ACHN (cell line): ENCODE measurements around the gene SLC38A3.
A peak's percentile ranks its signal among the peaks of the same experiment; 100 is the strongest.
"Not testable (repeated sequence)": the region's sequence is repeated elsewhere in the genome, so short reads cannot be mapped to it uniquely, and the experiment has no call there.

Experiments
- DNase-seq: peaks from one replicate; pipeline ENCODE4 v3.0.0-alpha.2; 2015
- in situ Hi-C: cut with HindIII; loops from 2 replicates; pipeline ENCODE4 v1.10.0; 2017; ENCODE audit warnings: low sequenced_read_pairs, low pct_ligation_motif_present, low pct_unique_long_range_greater_than_20kb

The SLC38A3 gene

DNA sequence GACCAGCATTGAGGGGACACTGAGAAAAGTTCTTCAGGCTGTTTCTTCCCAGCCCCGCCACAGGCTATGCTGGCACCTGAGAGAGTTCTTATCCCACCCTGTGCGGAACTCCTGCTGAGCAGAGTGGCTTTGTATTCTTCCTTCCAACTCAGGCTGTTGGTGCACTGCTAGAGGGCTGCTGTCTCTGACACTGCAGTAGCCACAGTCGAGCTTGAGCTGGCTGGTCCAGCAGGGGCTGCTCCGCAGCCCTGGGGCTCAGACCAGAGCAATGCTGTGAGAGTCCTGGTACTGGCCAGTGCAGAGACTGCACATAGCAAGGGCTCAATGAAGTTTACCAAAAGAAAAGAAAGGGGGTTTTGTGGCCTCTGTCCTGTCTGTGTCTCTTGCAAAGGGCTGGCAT, 34.6 kb downstream of the SLC38A3 start:
- in situ Hi-C loops: no loop called here
- no peak for DNase-seq

GRCh38 chr3:50241163-50241562, 36.1 kb downstream of the SLC38A3 start:
- DNase-seq: no peak
- in situ Hi-C loops: no loop called here

- no peak for DNase-seq
- in situ Hi-C loops: no loop called here
Measured at GRCh38 chr3:50241713-50242380, 36.8 kb downstream of the SLC38A3 start.

DNA sequence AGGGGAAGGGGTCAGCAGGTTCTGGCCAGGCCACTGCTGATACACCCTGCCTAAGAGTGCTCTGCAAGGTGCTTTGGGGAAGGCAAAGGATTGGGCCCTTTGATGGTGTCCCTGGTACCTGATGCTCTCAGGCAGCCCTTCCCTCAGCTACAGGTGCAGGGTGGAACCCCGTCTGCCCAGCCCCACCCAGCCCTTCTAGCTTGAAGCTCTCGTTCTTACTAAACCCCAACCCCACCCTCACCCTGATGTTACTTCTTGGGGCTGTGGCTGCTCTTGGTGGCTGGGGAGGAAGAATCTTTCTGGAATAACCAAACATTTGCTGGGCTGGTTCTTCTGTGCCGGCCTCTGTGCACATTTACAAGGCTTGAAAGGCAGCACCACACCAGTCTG, 37.3 kb downstream of the SLC38A3 start:
- in situ Hi-C loops: no loop called here
- DNase-seq: no peak

GRCh38 chr3:50242851-50243542, 37.9 kb downstream of the SLC38A3 start:
- in situ Hi-C loops: no loop called here
- no peak for DNase-seq

DNA sequence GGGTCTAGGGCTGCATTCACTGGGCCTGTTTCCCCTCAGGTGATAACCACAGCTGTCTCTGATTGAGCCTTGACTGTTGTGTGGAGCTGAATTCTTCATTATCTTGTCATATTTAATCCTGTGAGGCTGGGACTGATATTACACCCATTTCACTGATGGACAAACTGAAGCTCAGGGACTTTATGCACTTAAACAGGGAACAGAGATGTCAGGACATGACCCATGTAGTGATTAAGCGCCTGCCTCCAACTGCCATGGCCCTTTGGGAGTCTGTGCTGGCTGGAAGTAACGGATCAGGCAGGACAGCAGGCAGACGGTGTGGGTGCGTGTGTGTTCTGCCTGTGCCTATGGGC, 38.4 kb downstream of the SLC38A3 start:
- DNase-seq: no peak
- in situ Hi-C loops: no loop called here

- in situ Hi-C loops, DNase-seq: not testable (repeated sequence)
Measured at GRCh38 chr3:50244813-50245212, 39.7 kb downstream of the SLC38A3 start.

DNA sequence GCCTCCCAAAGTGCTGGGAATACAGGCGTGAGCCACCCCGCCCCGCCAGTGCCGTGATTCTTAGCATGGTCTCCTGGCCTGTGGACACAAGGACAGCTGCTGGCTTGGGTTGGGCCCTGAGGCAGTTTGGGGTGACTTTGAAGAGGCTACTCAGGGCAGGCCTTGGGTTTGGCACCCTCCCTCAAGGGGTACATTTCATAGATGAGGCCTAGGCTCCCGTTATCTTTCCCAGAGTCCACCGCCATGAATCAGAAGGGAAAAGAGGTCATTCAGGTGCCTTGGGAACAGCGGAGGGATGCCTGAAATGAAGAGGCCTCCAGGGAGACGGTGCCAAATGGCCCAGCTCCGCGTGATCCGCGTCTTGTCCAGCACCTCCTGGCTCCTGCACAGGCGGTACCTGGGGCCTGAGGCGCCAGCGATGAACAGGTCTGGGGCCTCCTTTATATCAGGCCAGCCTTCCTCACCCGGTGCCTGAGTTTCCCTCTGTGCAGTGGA, 40.2 kb downstream of the SLC38A3 start:
- in situ Hi-C loops: no loop called here
- no peak for DNase-seq

- peak; percentile 78 for DNase-seq
- in situ Hi-C loops: no loop called here
Measured at GRCh38 chr3:50245831-50246516, 40.9 kb downstream of the SLC38A3 start.

GRCh38 chr3:50246517-50246954, 41.5 kb downstream of the SLC38A3 start:
- in situ Hi-C loops: no loop called here
- peak; percentile 68 for DNase-seq

DNA sequence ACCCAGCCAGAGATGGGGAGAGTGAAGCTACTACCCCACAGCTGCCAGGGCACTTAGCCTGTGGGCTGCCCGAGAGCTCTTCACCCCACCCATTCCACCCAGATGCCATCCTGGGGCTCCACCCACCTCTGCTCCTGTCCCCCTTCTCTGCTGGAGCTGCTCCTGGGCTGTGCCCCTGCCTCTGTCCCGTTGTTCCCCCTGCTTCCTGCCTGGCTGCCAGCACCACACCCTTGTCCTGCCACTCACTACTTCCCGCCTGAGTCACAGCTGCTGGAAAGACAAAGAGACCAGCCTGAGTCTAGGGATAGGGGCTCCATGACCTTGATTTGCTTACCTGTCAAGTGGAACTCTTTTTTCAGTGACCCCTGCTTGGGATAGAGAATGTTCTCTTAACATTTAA, 43.3 kb downstream of the SLC38A3 start:
- DNase-seq: no peak
- in situ Hi-C loops: no loop called here

DNA sequence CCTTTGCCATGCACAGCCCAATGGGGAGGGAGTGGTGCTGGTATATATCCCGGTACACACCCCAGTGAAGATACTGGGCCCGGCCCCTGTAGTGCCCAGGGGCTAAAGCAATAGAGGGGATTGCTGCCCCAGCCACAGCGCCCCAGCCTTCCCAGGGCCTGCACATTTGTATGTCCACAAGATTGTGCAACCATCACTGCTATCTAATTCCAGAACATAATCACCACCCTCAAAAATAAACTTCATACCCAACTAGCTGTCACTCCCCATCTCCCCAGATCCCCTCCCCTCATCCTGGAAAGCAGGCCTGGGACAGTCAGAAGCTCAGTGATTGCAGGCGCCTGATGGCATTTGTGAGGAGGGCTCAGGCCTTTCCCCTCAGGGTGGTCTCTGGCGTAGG, 44.4 kb downstream of the SLC38A3 start:
- in situ Hi-C loops: no loop called here

DNA sequence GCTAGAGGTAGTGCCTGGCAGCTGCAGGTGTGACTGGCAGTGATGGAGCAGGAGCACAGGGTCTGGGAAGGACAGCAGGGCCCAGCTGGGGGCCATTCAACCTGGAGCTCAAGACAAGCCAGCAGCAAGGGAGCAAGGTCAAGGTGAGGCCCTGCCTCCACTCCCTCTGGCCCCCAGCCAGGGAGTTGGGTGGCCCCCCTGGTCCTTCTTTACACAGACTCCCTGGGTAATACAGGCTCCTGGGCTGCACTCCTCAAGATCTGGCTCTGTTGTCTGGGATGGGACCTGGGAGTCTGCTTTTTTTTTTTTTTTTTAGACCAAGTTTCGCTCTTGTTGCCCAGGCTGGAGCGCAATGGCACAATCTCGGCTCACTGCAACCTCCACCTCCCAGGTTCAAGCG, 45.4 kb downstream of the SLC38A3 start:
- no peak for DNase-seq
- in situ Hi-C loops: no loop called here

More for the DNA sequence above, 44.4 kb downstream of the SLC38A3 start:
- no peak for DNase-seq

DNA sequence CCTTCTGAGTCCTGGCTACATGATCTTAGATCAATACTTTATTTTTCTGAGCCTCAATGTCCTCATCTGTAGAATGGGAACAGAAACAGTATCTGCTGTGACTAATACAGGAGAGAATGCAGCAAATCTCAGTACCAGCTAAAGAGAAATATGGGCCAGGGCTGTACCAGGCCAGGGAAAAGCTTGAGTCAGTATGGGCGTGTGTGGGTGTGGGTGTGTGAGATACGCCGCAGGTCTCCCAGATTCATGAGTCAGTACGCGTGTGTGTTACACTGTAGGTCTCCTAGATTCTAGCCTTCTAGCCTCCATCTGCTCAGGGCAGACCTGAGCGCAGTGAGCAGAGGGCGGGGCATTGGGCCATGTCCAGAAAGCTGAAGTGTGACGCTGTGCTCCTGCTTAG, 46.1 kb downstream of the SLC38A3 start:
- DNase-seq: no peak
- in situ Hi-C loops: no loop called here

GRCh38 chr3:50254577-50255250, 49.6 kb downstream of the SLC38A3 start:
- in situ Hi-C loops: no loop called here
- DNase-seq: no peak

DNA sequence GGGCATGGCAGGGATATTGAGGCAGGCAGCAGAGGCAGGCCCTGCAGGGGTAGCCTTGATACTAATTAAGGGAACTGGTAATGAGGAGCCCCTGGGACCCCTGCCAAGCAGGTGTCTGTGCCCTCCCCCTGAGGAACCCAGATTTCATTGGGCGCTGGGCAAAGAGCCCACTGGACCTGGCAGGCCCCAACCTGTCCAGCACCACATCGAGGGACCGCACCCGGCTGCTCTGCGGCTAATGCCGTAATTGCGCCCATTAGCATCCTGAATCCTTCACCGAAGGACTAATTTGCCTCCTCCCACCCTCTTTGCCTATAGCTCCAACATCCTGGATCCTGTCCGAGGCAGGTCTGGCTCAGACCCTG, 50.2 kb downstream of the SLC38A3 start:
- in situ Hi-C loops: no loop called here
- no peak for DNase-seq

DNA sequence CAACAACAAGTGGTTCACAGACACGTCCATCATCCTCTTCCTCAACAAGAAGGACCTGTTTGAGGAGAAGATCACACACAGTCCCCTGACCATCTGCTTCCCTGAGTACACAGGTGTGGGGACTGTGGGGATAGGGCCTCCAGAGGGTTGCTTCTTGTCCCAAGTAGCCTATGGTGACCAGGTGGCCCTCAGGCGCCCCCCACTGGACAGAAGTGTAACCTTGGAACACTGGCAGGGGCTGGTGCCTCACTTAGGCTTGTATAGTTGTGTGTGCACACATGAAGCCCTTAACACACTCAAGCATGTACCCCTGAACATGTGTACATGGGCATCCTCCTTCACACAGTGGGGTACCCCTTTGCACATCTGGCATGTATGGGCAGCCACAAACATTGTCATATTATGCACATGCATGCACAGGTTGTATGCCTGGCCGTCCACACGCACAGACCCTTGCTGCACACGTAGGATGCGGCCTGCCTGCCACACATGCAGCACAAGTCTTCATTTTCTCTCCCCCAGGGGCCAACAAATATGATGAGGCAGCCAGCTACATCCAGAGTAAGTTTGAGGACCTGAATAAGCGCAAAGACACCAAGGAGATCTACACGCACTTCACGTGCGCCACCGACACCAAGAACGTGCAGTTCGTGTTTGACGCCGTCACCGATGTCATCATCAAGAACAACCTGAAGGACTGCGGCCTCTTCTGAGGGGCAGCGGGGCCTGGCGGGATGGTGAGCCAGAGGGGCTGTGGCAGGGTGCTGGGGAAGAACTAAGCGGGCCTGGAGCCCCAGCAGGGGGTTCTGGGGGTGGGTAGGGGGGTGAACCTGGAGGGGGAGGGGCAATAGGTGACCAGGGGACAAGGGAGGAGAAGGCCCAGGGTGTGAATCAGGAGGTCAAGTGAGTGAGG, 52.2 kb downstream of the SLC38A3 start:
- DNase-seq: no peak
- in situ Hi-C loops: no loop called here

DNA sequence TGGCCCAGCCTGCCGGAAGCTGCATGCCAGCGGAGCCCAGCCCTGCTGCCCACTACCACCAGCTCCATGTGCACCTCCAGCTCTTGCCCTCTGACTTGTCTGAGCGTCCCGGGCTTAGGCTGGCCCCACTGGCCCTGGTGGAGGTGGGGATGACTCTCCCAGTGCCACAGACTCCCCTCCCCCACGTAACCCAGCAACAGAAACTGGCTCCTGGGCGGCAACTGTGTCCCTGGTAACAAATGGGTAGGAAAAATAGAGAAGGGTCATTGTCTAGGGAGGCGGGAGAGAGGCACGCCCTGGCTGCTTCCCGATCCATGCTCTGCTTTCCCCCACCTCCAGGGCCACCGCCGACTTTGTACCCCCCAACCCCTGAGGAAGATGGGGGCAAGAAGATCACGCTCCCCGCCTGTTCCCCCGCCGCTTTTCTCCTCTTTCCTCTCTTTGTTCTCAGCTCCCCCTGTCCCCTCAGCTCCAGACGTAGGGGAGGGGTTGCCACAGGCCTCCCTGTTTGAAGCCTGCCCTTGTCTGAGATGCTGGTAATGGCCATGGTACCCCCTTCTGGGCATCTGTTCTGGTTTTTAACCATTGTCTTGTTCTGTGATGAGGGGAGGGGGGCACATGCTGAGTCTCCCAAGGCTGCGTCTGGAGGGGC, 53.1 kb downstream of the SLC38A3 start:
- DNase-seq: no peak
- in situ Hi-C loops: no loop called here
